NCI-H2196 (cell line): ENCODE measurements around the gene PTPRD.

Experiments used
- DNase-seq: peaks from one replicate; lab custom pipeline; 2025; ENCODE audit not compliant: unreplicated experiment; lab: John Stamatoyannopoulos, UW

PTPRD gene

DNA sequence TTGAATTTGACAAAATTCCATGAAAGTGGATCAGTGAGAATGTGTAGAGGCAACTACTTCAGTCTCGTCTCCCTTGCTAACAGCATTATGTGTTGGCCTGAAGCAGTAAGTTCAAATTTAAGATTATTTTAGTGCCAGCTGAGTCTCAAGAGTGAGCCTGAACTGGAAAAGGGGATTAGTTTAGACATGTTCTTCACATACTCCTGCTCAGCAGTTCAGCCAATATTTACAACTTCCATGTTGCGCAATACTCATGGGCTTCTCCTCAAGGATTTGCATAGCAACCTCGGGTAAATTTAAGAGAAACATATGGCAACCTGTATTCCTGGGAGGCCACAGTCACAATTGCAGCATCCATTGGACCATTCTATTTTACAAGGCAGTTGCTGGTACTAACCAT lies 553.8 kb downstream of the PTPRD start:
- no peak for DNase-seq

DNA sequence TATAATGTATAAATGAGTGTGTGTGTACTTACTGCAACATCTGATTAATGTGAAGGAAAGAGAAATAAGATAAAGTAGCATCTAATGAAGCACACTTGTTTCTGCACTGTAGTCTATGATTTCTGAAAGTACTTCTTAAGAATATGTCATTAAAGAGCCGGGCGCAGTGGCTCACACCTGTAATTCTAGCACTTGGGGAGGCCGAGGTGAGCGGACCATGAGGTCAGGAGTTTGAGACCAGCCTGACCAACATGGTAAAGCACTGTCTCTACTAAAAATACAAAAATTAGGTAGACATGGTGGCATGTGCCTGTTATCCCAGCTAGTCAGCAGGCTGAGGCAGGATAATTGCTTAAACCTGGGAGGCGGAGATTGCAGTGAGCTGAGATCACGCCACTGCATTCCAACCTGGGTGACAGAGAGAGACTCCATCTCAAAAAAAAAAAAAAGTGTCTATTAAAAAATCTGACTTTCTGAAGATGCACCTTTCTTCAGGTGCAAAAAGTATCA lies 556.9 kb downstream of the PTPRD start:
- no peak for DNase-seq

GRCh38 chr9:10054456-10054855 lies 558.3 kb downstream of the PTPRD start:
- DNase-seq = no peak

- DNase-seq = no peak
These were observed 559.9 kb downstream of the PTPRD start for GRCh38 chr9:10052916-10053315.

GRCh38 chr9:10052181-10052580 lies 560.6 kb downstream of the PTPRD start:
- DNase-seq = no peak

GRCh38 chr9:10050016-10050415 lies 562.8 kb downstream of the PTPRD start:
- no peak for DNase-seq

- no peak for DNase-seq
These were observed 563.8 kb downstream of the PTPRD start for GRCh38 chr9:10048994-10049393.

DNA sequence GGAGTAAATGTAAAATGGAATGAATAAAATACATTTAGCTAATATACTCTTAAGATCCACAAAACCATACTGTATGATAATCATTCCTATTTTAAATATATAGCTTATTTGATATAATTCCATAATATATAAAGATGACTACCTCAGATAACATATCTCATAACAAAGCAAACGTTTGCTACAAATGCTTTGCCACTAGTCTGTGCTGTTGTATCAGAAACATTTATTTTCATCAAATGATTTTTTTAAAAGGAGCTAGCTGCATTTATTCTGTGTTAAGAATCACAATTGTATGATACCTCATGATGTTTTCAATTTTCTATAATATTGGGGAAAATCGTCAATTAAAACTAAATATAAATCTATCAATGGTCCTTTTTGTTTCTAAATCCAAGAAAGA lies 567.2 kb downstream of the PTPRD start:
- DNase-seq = peak; percentile 19

DNA sequence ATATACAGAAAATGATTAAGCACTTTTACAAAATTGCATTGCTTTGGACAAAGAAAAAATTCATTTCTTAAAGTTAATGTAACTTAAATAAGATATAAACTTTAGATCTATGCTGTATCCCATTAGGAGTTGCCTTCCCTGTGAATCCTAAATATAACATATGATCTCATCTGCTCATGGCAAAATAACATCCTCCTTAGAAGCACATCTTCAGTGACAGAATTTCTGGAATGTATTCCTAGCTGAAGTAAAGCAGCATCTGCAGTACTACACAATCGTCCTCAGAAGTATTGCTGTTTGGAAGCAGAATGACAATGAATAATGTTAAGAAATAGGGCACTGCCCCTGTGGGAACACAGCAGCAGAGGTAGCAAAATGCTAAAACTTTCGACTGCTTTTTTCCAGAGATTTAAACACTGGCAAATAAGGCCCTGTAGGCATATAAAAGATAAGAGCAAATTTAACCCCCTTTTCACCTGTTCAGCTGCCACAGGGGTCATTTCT lies 571.0 kb downstream of the PTPRD start:
- no peak for DNase-seq

GRCh38 chr9:10036095-10036494 lies 576.7 kb downstream of the PTPRD start:
- no peak for DNase-seq

GRCh38 chr9:10032166-10032565 lies 580.6 kb downstream of the PTPRD start:
- DNase-seq = no peak

GRCh38 chr9:10026443-10026984 lies 586.3 kb downstream of the PTPRD start:
- DNase-seq = no peak

GRCh38 chr9:10015755-10016154 lies 597.0 kb downstream of the PTPRD start:
- no peak for DNase-seq

- DNase-seq = no peak
These were observed 597.9 kb downstream of the PTPRD start for GRCh38 chr9:10014889-10015288.

GRCh38 chr9:10009401-10009800 lies 603.4 kb downstream of the PTPRD start:
- no peak for DNase-seq

DNA sequence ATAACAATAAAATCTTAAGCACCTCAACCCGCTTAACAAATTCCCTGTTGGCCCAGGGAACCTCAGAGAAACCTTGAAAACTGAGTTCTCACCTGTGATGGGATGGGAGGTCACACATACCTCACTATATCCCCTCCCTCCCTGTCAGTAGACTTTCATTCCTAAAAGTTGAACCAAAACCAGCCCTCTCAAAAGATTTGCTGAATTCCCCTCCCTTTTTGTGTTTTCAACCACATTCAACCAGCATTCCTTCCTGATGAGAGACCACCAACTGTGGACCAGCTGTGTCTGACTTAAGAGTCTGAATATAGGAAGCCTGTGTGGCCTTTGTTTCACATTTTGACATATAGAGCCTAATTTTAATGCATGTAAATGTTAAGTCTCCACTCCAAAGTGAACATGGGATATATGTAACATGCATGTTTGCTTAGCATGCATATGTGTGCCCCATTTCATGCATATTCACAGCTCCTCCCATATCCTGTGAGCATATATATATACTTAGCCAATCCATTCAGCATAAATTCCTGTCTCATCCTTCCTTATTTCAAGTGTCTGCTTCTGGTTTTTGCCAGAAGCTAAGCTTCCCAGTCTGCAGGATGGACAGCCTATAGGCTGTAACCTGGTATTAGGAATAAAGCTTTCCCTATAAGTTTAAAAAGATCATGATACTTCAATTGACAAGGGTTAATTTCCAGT lies 604.6 kb downstream of the PTPRD start:
- DNase-seq = no peak

DNA sequence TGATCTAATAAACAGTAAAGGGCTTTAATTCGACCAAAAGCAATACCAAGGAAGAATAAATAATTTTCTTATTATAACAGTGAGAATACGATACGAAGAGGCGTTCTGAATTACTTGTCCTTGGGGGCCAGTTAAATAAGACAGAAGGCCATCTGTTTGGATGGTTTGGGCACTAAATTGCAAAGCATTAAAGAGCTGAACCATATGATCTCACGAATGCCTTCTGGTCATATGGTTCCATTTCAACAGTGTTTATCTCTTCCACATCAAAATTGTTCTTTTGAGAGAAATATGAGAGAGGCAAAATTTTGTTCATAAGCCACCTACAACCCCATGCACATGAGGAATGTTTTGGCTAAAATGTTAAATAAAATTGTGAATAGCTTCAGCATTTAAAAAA lies 605.4 kb downstream of the PTPRD start:
- no peak for DNase-seq

GRCh38 chr9:10005206-10005605 lies 607.6 kb downstream of the PTPRD start:
- no peak for DNase-seq

DNA sequence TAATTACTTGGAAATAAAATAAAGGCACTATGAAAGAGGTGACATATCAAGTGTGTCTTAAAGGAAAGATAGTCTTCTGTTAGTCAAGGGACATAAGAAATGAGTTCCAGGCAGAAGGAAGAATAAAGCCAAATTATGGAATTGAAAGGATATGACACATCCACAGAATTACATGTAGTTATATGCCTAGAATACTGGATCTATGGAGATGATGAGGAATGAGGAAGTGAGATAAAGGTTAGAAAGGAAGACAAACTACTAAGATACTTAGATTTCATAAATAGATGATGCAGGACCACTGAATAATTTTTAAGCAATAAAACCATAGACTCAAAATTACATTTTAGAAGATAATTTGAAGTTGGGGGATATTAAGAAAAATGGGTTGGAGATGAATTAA lies 609.8 kb downstream of the PTPRD start:
- no peak for DNase-seq

DNA sequence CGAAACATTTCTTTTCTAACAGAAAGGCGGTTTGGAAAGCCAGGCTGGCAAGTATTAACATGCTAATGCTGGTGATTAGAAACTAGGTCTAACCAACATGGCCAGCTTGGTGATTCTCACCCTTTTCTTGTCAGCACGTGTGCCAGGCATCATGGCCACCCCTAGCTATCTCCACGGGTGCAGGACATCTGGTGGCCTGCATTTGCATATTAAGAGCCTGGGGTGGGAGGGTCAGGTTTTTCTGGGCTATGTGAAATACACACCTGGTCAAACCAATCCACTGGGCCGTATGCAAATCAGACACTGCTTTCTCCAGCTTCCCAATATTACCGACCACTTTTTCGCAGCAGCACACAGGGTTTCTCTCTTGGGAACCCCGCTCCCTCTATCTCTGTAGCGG lies 612.1 kb downstream of the PTPRD start:
- no peak for DNase-seq

DNA sequence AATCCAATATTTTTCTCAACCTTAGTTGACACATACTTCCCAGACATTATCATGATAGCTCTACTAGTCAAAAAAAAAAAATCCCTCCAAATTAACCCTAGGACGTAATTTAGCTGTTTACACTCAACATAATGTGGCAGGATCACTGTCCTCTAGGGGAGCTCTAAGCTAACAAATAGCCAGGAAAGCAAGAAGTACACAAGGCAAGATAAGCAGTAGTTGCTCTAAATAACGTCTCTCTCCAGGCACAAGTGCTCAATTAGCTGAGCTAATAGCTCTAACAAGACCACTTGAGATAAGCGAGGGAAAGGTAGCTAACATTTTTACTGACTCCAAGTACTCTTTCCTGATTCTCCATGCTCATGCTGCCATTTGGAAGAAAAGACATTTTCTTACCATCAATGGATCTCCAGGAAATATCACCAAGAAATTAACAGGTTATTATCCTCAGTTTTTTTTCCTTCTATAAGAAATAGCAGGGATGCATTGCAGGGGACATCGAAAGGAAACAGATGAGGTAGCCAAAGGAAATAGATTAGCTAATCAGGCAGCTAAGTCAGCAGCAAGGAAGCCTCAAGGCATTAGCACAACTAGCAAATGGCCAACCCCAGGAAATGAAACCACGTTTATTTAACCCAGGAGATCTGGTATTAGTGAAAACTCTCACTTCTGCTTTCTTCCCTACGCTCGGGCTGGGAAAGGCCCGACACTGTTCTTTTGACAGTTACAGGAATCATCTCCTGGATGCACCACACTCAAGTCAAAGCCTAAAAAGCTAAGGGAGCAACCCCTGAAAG lies 614.1 kb downstream of the PTPRD start:
- peak; percentile 20 for DNase-seq

- DNase-seq = no peak
These were observed 615.2 kb downstream of the PTPRD start for GRCh38 chr9:9997585-9997984.
